ENCODE data around the gene KLF12.

Gene KLF12

DNA sequence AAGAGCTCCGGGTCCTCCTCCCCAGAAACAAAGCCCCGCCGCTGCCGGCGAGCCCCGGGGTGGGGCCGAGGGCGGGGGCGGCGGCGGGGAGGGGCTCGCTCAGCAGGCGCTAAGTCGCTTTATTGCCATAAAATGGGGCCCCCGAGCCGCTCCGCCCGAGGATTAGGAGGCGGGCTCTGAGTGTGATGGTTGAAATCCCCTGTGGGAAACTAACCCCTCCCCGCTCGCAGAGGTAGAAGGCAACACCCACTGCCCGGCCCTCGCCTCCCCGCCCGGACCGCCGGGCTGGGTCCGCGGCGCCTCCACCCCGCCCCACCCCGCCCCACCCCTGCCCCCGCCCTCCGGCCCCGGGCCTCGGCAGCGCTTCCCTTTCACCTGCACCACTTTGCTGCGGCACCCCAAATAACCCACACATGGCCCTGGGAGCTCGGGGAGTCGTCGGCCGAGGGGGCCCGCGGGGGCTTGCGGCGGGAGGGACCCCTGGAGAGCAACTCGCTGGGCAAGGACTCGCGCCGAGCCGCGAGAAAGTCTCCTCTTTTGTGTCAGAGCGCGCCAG is at the start of gene KLF12:
KLF12 (minus strand) TSS at position 184 of the 556 bp plus-strand sequence.
- peak; percentile 85 for DNase-seq (ENCODE audit: low read depth)

DNA sequence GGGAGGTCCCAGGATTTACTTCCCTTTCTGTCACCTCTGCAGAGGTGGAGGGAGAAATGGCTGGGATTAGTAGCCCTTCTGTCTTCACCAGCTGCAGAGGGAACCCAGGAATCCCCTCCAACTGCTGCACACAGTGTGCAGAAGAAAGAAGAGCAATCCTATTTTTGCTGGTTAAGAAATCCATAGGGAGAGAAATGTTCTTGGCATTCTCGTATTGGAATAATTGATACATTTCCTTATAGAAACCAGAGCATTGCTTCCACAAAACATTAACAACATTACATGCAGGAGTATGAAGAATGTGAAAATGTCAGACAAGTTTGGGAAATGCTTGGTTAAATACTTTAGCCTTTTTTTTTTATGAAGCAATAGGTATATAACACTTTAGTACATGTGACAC is 48.3 kb upstream of the KLF12 start:
- no peak for DNase-seq (ENCODE audit: low read depth)

DNA sequence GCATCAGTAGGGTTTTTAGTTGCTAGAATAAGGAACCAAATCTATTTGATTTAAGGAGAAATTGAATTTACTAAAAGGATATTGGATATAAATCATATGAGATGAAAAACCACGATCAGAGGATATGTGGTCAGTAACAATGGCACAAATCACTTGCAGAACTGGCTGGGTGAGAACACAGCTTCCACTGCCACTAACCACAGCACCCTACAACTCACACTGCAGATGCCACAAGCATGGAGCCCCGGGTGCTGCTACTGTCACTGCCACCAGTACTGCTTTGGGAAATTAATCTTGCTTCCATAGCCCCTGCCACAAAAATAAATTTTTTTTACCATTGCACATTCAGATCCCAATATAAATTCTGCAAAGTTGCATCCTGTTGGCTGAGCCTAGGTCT is 40.6 kb upstream of the KLF12 start:
- DNase-seq (ENCODE audit: low read depth) = no peak

DNA sequence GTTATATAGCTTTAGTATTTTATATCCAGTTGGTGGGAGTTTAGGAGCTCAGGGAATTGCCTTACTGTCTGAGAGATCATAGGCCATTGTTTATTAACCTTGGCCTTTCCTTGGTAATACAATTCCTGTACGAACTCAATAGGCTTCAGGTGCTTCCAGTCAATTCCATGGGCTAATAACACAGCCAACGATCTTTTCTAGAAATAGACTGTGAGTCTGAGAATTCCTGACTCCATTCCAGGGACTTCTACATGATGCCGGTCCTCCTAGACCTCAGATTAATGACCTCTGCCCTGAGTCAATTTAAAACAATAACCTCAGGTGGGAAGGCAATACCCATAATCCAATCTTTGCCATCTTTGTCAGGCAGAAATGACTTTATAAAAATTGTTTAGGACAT is 39.6 kb upstream of the KLF12 start:
- DNase-seq (ENCODE audit: low read depth) = no peak

DNA sequence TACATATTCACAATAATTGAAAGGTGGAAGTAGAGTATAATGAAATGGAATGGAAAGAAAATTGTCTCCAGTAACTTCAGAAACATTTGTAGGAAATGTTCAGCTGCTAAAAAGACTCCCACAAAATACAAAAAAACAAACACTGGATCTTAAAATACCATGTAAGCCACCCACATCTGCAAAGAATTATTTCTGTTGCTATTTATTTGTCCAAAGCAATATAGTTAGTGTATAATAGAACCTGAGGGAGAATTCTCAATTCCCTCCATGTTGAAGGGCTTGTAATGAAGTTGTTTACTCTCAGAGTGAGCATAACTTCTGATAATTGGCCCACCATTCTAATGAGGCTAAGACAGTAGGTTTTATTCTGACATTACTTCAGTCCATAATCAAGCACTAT is 37.4 kb upstream of the KLF12 start:
- no peak for DNase-seq (ENCODE audit: low read depth)

DNA sequence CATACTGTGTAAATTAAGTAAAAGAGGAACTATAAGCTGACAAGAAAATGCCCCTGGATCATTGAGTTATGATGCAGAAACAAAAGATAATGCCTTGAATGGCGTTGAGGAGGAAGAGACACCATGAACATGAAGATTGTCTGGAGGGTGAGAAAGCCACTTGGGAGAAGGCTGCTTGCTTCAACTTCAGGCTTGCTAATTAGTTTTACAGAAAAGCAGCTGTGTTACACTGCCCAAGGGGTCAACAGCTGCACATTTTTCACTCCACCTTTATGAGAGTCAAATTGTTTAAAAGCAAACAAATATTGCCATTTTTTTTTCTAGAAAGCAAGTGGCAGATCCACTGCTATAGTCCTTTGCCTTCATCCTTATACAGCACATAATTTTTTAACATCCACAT is 35.5 kb upstream of the KLF12 start:
- no peak for DNase-seq (ENCODE audit: low read depth)

DNA sequence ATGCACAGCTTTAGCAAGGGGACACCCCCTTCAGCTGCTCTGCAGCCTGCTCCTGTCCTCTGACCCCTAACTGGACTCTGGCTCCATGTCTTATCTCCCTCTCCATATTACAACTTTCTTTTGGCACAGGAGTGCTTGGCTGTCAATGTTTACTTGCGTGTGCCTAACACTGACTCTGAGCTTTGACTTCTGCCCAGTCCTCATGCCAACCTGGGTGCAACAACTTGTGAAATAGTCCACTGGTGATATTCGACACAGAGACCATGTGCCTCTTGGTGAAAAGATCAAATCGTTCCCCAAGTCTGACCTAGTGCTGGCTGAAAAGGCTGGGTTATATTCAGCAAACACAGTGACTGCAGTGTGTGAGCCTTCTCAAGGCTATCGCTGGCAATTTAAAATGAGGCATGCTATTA is 34.1 kb upstream of the KLF12 start:
- no peak for DNase-seq (ENCODE audit: low read depth)

DNA sequence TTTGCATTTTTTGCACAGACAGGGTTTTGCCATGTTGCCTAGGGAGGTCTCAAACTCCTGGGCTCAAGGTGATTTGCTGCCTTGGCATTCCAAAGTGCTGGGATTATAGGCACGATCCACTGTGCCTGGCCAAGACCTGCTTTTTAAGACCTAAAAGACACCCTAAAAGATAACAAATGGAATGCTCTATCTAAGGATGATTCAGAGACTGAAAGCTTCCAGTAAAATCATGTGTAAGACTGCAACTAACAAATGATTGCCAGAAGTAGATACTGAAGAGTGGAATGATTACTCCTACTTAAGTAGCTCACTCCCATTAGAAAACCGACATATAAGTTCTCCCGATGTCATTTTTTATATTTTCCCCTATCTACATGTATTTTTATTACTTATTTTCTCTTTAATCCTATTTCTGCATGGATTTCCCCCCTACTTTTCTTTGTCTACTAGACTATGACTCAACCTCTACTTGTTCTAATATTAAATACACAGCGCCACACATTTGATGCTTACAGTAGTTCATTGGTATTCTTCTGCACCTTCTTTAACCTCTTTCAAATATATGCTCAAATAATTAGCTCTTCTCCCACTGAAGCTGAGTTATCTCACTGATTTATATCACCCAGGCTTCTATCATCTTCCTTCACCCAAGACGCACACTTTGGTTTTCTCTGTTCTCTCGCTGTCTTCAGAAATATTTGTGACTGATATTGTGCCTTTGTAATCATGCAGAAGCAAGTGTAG is 32.2 kb upstream of the KLF12 start:
- no peak for DNase-seq (ENCODE audit: low read depth)

DNA sequence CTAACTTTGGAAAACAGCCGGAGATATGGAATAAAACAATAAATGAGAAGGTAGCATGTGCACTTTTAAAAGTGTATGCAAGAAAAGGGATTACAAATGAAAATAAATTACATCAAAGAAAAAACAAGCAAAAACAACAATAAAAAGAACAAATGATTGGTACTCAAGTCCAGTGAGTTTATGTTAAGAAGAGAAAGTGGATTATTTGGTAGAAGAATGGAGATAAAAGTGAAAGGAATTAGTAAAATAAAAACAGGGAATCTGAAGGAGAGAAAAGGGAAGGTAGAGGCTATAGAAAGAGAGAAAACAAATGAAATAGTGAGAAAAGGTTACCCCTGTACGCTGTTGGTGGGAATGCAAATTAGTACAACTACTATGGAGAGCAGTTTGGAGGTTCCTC is 28.6 kb upstream of the KLF12 start:
- DNase-seq (ENCODE audit: low read depth) = no peak

DNA sequence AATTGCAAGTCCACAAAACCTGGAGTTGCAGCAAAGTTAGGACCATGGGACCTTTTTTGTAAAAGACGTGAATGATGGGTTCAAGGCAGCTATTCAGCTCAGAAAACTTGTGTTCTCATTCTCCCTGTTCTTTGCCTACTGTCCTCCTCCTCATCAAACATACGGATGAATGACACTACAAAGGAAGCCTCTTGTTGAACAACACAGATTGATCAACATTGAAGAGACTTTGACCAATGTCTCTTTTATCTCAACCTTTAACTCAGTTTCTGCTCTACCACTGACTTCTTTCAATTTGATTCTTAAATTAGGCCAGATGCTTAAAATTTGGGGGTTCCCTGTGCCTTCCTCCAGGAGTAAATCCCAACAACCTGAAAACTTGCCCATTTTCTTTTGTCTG is 27.9 kb upstream of the KLF12 start:
- DNase-seq (ENCODE audit: low read depth) = no peak

DNA sequence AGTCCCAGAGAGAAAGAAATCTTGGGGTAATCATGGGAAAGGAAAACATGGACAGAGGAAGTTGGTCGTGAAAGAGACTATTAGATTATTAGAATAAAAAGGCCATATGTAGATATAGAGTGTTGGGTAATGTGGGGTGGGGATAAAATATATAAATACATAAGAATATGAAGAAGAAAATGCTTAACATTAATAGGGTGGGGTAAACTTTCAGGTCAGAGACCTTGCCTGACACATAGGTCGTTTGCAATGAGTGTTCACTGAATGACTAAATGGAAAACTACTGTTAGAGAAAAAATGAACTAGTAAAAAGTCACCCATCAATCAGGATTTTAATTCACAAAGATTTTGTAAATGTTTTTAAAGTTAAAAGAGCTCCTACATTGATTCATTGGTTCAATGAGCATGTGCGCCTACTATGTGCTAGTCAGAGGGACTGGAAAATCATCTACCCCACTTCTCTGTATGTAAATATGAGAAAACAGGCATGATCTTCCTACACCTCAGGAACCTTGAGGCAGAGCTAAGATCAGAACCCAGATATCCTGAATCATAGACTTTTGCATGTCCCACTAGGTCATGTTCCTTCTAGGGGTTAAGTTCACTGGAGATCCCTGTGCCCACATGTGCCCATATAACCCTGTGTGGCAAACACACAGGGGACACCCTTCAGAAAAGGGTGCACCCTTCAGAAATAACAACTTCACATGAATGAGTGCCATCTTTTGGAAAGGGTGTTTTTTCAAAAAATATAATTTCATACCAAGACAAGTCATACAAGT is 24.6 kb upstream of the KLF12 start:
- no peak for DNase-seq (ENCODE audit: low read depth)

DNA sequence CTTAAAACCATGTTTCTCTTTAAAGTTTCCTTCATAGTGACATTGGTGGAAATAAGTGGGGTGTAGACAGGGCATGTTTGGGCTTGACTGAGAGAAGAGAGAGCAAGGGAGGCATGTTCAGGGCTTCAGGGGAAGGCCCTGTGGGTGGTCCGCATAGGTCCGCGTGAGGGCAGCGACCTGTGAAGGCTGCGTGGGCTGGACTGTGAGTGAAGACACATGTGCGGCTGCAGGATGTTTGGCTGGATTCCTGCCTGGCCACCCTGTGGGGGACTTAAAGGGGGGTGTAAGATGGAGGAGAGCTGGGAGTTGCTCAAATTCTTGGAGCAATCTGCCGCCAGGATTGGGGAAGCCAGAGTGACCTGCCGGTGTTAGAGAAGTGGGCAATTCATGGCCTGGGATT is 23.8 kb upstream of the KLF12 start:
- no peak for DNase-seq (ENCODE audit: low read depth)

DNA sequence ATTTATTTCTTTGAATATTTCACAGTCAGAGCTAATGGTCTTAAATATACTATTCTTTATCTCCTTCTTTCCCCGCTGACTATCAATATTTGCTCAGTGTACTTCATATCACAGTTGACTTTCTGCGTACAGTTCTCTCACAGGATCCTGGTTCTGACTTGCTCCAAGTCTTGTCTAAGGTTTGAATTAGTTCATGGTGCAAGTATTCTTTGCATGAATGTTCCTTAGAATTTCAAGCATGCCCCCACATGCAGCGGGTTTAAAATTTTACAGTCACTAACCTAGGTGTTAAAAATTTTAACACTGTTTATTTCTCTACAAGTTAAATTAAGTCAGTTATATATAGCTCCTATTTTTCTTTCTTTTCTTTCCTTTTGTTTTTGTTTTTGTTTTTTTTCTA is 20.8 kb upstream of the KLF12 start:
- no peak for DNase-seq (ENCODE audit: low read depth)

DNA sequence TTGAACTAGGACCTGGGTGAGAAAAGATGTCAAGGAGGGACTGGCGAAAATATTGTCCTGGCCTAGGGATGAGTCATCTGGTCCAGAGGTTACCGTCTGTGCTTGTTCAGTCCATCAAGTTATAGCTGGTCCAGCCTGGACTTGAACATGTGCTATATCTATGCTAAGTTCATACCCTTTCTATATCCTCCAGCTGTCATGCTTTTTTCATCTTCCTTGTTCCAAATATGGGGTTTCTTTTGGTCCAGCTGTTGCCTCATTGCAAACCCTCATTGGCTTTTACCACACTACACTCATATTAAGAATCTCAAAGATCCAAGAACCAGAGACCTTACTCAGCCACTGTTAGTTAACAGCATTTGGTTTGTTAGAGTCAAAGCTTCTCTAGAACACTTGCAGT is 19.1 kb upstream of the KLF12 start:
- no peak for DNase-seq (ENCODE audit: low read depth)

DNA sequence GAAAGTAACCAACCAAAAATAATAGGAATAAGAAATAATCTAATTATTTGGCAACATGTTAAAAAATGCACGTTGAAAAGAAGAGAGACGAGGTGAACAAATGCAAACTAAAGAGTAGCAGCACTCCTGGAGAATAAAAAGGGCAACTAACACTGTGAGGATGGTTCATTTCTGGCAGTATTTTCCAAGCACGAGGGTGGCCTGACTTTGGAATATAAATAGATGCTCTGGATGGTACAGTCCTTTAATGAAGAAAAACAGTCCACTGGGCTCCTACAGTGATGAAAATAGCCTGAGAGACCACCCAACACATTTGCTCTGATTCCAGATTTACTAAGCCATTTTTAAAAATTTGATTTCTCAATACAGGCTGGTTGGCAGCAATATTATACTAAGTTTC is 17.7 kb upstream of the KLF12 start:
- DNase-seq (ENCODE audit: low read depth) = no peak

DNA sequence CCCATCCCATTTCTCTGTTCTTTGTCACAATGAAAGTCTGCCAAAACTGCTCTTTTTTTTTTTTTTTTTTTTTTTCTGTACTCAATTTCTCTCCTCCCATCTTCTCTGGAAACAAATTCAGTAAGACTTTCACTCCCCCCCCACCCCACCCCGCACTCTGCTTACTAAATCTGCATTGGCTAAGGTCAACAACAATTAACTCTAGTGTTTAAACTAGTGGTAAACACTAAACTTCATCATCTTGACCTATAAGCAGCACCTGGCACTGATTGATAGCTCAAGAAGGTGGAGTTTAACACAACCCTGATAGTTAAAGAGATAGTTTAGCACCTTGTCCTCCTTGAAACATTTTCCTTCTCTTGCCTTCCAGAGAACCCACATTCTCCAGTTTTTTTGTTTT is 14.1 kb upstream of the KLF12 start:
- DNase-seq (ENCODE audit: low read depth) = no peak

DNA sequence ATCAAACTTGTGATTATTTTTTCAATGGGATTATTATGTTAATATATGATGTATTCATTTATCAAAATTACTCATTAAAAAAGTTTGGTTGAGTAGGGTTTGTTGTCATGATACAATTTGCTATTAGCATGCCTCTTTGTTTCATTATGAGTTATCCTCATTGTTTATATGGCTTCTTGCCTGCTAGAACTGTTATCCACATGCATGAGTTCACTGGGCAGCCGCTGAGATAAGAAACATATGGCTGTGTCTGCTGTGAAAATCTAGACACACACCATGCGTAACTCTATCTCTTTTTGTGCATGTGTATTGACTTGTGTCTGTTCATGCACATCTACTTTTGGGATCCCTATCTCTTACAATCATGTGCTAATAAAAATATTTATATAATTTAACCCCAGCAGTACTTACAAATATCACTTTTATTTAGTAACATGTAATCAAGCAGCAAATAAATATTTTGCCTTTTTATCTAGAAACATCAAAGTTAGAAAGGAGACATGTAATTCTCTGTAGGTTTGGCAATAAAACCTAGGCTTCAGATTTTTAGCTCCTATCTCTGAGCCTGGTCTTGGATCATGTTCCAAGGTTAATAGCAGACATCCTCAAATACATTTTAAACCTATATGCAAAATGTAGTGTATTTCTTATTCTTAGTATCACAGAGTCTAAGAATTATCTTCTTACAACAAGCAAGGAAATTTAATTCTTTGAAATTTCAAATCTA is 11.2 kb upstream of the KLF12 start:
- DNase-seq (ENCODE audit: low read depth) = no peak

DNA sequence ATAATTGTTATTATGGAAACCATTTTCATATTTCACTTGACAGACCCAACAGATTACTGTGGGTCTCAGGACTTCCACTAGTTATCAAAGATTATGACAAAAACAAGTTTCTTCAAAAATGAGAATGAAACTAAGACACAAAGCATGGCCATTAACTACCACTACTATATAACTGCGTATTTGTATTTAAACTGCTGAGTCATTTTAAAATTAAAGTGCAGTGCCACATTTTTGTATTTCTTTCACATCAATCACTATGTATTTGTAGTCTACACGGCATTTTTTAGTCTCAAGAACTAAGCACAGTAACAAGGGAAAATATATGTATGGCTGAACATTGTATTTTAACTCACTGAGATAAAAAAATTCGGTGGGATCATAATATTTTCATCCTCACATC is 10.1 kb upstream of the KLF12 start:
- DNase-seq (ENCODE audit: low read depth) = no peak

DNA sequence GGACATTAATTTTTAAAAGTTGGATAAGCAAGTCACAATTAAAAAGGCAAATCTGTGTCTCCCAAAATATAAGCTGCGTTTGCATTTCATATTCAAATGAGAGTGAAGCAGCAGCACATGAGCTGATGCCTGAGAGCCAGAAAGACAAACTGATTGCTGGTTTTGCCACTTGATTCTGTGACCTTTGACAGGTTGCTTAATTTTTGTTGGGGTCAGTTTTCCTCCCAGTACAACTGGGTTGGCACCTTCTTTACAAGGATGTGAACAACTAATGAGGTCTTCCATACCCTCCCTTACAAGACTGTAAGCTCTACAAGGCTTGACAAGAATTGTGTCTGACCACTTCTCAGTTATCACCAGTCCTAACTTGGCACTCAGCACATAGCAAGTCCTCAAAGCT is 8.1 kb upstream of the KLF12 start:
- DNase-seq (ENCODE audit: low read depth) = no peak

DNA sequence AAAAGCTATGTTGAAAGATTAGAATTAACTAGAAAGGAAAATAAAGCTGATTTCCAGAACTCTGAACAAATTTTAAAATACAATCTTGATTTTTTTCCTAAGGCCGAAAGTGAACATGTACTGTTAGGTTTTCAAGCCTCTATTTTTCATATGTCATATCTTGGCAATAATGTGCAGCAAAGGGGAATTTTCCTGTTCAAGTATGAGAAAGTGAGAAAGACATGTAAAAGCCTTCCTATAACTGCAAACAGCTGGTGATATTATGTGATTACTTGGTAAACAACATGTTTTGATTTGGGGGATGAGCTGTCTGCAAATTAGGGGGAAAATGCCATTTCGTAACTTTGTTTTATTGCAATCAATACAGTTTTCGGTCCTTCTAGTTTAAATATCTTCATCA is 4.0 kb upstream of the KLF12 start:
- no peak for DNase-seq (ENCODE audit: low read depth)

DNA sequence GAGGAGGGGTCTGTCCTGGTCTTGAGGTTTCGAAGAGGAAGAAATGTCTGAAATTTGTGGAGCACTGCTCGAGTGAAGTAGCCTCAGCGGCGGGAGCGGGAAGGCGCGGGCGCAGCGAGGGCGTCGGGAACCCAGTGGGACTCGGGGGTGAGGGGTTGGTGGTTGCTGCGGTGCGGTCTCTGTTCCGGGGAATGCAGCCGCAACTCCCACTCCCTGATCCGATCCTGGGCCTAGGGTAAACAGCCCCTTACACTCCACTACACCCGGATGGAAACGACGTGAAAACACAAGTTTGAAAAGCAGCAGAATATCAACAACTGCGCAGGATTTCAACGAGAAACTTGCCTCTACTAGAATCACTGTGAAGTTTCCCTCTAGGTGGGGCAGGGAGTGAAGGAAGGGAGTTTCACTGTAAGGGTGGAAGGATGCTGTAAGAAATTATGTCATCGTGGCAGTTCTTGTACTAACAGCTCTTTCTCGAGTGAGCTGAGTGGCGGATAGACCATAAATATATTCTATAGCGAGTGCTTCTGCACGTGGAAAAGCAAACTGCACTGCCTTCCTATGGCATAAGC is 2.0 kb upstream of the KLF12 start:
- no peak for DNase-seq (ENCODE audit: low read depth)

DNA sequence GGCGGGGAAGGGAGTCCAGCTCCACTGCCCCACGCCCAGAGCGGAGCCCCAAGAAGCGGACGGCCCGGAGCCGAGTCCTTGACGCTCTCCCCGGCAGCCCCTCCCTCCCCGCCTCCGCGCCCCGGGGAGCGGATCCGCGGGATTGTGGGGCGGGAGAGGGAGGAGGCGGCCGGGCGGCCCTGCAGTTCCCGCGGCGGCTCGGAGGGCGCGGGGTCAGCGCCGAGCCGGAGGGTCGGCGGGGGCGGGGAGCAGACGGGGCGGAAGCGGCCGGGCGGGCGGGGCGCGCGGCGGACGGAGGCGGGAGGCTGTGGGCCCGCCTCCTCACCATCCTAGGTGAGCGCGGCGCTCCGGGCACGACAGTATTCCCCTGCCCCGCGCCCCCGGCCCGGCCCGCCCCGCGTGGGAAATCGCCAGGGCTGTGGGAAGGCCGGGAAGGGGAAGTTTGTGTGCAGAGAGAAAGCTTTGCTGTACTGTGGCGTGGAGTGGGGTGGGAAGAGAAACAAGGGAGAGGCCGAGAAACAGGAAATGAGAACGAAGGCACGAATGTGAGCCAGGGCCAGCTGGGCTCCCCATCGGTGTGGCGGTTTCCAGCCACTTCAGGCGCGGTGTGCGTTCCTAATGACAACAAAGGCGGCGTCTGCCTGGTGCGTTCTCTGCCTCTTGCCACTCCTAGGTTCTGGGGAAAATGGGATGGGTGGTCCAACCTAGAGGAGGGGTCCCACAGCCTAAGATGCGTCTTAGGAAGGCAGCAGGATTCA is 1.3 kb upstream of the KLF12 start:
- peak; percentile 24 for DNase-seq (ENCODE audit: low read depth)

Data from stimulated activated CD4-positive, alpha-beta T cell treated with anti-CD3 and anti-CD28 coated beads, Interleukin-2, amount 100 ng/mL, for 4 hours (primary cell).